Coronary artery (tissue), 2 donors: ENCODE measurements around the gene LRRC59.
"Not testable (repeated sequence)": the region's sequence is repeated elsewhere in the genome, so short reads cannot be mapped to it uniquely, and the experiment has no call there.

Source experiments
- DNase-seq: peaks from one replicate; pipeline ENCODE4 v3.0.0-alpha.2; 2017; ENCODE audit warnings: low spot score
- H3K27ac ChIP-seq, 2 donors: fragments of 200-600 bp; sonication (generic); one replicate each; pipeline ENCODE4 v1.5.1; 2016 to 2019
- H3K4me3 ChIP-seq: fragments of 200-600 bp; sonication (generic); 2 replicates; pipeline ENCODE4 v1.5.1; 2016; ENCODE audit warnings: mild to moderate bottlenecking, moderate library complexity
- TF ChIP-seq, protein P1 (sequence below): fragments of 200-600 bp; sonication (generic); IDR thresholded peaks from one replicate; pipeline ENCODE4 v1.5.1; 2019; ENCODE audit warnings: antibody characterized with exemption

The LRRC59 gene

DNA sequence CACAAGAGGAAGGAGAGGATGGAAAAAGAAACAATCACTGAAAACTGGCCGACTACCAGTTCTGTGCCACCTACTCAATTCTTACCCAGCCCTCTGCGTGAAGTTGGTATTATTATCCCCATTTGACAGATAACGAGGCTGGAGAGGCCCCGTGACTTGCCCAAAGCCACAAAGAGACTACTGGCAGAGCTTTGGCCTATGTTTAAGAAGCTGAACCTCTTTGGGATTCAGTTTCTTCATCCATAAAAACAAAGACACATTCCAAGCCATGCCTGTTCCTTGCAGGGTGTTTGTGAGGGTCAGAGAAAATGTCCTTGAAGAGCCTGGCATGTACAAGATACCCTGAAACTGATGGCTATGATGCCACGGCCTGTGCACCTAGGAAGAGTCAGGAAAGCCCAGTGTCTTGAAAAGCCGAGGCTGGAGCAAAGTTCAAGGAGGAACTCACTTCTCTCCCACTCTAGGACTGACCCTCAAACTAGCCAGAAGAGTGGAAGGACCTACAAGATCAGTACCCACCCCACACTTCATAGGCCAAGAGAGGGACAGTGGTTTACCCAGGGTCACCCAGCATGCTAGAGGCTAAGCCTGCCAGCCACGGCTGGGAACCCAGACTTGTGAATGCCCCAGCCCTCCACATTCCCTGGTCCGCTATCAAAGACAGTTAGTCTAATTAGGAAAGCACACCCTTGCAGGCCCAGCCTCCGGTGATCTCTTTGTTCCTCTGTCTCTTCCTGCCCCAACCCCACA lies 27.1 kb upstream of the LRRC59 start:
- TF ChIP-seq, protein P1, sequence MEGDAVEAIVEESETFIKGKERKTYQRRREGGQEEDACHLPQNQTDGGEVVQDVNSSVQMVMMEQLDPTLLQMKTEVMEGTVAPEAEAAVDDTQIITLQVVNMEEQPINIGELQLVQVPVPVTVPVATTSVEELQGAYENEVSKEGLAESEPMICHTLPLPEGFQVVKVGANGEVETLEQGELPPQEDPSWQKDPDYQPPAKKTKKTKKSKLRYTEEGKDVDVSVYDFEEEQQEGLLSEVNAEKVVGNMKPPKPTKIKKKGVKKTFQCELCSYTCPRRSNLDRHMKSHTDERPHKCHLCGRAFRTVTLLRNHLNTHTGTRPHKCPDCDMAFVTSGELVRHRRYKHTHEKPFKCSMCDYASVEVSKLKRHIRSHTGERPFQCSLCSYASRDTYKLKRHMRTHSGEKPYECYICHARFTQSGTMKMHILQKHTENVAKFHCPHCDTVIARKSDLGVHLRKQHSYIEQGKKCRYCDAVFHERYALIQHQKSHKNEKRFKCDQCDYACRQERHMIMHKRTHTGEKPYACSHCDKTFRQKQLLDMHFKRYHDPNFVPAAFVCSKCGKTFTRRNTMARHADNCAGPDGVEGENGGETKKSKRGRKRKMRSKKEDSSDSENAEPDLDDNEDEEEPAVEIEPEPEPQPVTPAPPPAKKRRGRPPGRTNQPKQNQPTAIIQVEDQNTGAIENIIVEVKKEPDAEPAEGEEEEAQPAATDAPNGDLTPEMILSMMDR, result no peak
- no peak overlapping the region for H3K4me3 ChIP-seq
- DNase-seq, result no peak
- peak overlapping the region in 1 of 2 donors; percentile 87 for H3K27ac ChIP-seq

DNA sequence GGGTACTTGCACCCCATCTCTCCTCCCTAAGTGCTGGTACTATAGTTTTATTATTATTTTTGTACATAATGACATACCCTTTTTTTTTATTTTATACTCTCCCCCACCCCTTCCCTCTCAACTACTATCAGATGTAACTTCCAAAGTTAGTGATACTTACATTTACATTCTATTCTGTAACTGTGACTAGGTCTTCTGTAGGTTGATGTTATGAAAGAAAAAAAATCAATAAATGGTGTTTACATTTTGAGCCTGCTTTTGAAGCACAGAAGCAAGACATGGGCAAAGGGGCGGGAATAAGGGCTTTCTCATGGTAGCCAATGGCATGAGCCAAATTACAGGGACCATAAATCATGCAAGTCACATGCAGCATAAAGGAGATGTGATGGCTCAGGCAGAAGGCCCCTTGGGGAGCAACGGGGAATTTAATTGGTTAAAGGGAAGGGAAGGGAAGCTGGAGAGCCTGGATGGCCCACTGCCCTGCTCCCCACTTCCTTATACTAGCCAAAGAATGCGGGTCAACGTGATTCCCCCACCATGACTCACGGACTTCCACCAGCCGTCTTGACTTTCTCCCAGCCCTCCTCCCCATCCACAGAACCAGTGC lies 26.3 kb upstream of the LRRC59 start:
- TF ChIP-seq, protein P1, result no peak
- H3K27ac ChIP-seq, result no peak overlapping the region
- no peak overlapping the region for H3K4me3 ChIP-seq
- DNase-seq, result no peak

DNA sequence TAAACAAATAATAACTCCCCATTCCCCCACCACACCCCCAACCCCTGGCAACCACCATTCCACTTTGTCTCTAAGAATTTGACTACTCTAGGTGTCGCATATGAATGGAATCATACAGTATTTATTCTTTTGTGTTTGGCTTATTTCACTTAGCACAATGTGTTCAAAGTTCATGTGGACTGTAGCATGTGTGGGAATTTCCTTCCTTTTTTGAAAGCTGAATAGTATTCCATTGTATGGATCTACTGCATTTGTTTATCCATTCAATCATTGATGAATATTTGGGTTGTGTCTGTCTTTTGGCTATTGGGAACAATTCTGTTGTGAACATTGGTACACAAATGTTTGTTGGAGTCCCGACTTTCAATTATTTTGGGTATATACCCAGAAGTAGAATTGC lies 25.4 kb upstream of the LRRC59 start:
- Histone ChIP-seq H3K27ac (no peak overlapping the region), H3K4me3 (no peak overlapping the region)
- DNase-seq, result no peak
- TF ChIP-seq, protein P1, result no peak

DNA sequence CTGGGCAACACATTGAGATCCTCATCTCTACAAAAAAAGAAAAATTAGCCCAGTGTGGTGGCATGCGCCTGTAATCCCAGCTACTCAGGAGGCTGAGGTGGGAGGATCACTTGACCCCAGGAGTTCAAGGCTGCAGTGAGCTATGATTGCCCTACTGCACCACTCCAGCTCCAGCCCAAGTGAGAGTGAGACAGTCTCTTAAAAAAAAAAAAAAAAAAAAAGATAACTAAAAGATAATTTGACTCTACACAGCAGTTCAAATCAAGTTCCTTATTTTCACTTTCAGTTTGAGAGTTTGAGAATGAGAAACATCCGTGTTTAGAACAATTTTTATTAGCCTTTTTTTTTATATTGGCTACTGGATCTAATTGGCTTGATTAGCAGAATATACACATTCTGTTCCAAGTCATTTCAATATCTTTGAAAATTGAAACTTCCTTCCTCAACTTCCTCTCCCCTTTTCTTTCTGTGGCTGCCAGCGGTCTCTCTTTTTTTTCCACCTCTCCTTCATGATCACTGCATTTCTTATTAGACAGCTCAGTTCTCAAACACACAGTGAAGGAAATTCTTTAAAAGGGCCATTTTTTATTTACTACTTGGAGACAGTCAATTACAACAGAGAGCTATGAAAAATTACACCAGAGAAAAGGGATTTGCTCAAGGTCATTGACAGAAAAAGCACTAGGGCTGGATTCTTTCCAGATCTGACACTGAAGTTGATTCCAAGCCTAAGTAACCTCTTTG lies 24.2 kb upstream of the LRRC59 start:
- Histone ChIP-seq H3K4me3 (no peak overlapping the region), H3K27ac (peak overlapping the region in 1 of 2 donors; percentile 56)
- TF ChIP-seq, protein P1, result no peak
- DNase-seq, result no peak

GRCh38 chr17:50420419-50421112 lies 23.2 kb upstream of the LRRC59 start:
- no peak for DNase-seq
- Histone ChIP-seq H3K4me3 (no peak overlapping the region), H3K27ac (peak overlapping the region in 1 of 2 donors; percentile 56)
- TF ChIP-seq, protein P1, result no peak

GRCh38 chr17:50419577-50419976 lies 22.3 kb upstream of the LRRC59 start:
- not testable (repeated sequence) for DNase-seq, H3K4me3 ChIP-seq, H3K27ac ChIP-seq

DNA sequence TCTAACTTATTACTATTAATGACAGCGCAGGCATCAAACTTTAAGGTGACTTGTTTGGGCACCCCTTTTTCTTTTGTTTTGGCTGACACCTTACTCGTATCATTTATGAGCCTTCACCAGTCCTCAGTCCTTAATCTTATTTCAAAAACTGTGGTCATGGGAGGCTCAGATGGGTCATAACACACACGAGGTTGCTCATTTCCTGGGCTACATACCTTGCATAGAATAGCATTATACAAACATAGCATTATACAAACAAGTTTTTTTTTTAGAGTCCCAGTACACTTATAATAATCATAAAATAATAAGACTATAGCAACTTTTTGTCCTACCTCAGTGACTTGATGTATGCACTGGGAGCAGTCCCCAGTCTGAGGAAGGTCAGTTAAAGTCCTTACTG lies 17.5 kb upstream of the LRRC59 start:
- DNase-seq, result no peak
- TF ChIP-seq, protein P1, result no peak
- H3K4me3 ChIP-seq, result no peak overlapping the region
- no peak overlapping the region for H3K27ac ChIP-seq
